ENCODE measurements around the gene DNALI1.

- TF ChIP-seq, protein P1, sequence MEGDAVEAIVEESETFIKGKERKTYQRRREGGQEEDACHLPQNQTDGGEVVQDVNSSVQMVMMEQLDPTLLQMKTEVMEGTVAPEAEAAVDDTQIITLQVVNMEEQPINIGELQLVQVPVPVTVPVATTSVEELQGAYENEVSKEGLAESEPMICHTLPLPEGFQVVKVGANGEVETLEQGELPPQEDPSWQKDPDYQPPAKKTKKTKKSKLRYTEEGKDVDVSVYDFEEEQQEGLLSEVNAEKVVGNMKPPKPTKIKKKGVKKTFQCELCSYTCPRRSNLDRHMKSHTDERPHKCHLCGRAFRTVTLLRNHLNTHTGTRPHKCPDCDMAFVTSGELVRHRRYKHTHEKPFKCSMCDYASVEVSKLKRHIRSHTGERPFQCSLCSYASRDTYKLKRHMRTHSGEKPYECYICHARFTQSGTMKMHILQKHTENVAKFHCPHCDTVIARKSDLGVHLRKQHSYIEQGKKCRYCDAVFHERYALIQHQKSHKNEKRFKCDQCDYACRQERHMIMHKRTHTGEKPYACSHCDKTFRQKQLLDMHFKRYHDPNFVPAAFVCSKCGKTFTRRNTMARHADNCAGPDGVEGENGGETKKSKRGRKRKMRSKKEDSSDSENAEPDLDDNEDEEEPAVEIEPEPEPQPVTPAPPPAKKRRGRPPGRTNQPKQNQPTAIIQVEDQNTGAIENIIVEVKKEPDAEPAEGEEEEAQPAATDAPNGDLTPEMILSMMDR (IDR thresholded peaks at IDR 0.05 in 4 of 5, conservative IDR thresholded peaks at IDR 0.05 in 1 of 5): no peak
- TF ChIP-seq POLR2A (IDR thresholded peaks at IDR 0.05): no peak
Measured at GRCh38 chr1:37574834-37575480, 18.2 kb downstream of the DNALI1 start.

Measured in gastrocnemius medialis (tissue), 4 donors.